ENCODE data around the gene ALDH16A1.

Gene ALDH16A1

GRCh38 chr19:49490287-49491029 lies 37.4 kb downstream of the ALDH16A1 start:
- DNase-seq: peak; percentile 48

GRCh38 chr19:49491030-49491803 lies 38.2 kb downstream of the ALDH16A1 start:
- DNase-seq: no peak

- no peak for DNase-seq
Observed at GRCh38 chr19:49491804-49492572, 39.0 kb downstream of the ALDH16A1 start.

- DNase-seq: no peak
Observed at GRCh38 chr19:49492573-49493405, 39.8 kb downstream of the ALDH16A1 start.

GRCh38 chr19:49496574-49497008 lies 43.6 kb downstream of the ALDH16A1 start:
- no peak for DNase-seq

- peak; percentile 80 for DNase-seq
Observed at GRCh38 chr19:49497047-49497788, 44.2 kb downstream of the ALDH16A1 start.

- peak; percentile 15 for DNase-seq
Observed at GRCh38 chr19:49497789-49498103, 44.7 kb downstream of the ALDH16A1 start.

GRCh38 chr19:49498475-49498874 lies 45.5 kb downstream of the ALDH16A1 start:
- DNase-seq: no peak

- peak; percentile 44 for DNase-seq
Observed at GRCh38 chr19:49499030-49499670, 46.1 kb downstream of the ALDH16A1 start.

GRCh38 chr19:49502866-49503581 lies 50.0 kb downstream of the ALDH16A1 start:
- peak; percentile 52 for DNase-seq

- no peak for DNase-seq
Observed at GRCh38 chr19:49503582-49503962, 50.5 kb downstream of the ALDH16A1 start.

GRCh38 chr19:49506575-49507105 lies 53.6 kb downstream of the ALDH16A1 start:
- DNase-seq: peak; percentile 78

GRCh38 chr19:49507803-49508494 lies 54.9 kb downstream of the ALDH16A1 start:
- no peak for DNase-seq

- peak; percentile 35 for DNase-seq
Observed at GRCh38 chr19:49512970-49513745, 60.1 kb downstream of the ALDH16A1 start.

GRCh38 chr19:49513746-49514118 lies 60.7 kb downstream of the ALDH16A1 start:
- no peak for DNase-seq

GRCh38 chr19:49514151-49514550 lies 61.1 kb downstream of the ALDH16A1 start:
- no peak for DNase-seq

GRCh38 chr19:49515767-49516166 lies 62.7 kb downstream of the ALDH16A1 start:
- no peak for DNase-seq

- DNase-seq: no peak
Observed at GRCh38 chr19:49518033-49518432, 65.0 kb downstream of the ALDH16A1 start.
